ENCODE measurements around the gene RTCA.

DNA sequence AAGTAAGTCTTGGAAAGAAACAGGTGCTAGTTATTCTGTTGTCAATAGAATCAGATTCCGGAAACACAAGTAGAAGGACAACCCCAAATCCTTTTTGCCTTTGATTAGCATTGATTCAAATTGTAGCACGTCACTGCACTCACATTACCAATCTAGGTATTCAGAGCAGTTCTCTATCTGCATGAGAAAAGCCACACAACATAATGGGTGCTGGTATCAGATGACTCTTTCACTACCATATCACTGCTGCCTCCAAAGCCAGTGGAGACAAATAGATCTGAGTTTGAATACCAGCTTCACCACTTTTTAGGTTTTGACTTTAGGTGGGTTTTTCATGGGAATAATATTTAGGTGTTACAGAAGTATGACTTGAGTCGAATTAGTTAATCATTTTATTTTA is 38.9 kb downstream of the RTCA start:
- TF ChIP-seq EZH2 (IDR thresholded peaks at IDR 0.05) (no peak), CTCF (IDR thresholded peaks at IDR 0.05) (no peak)

Data from neural progenitor cell (in vitro differentiated cells).